HG03354 (cell line): Measurements from ENCODE around the gene URB1.
"Not testable (repeated sequence)": the region's sequence is repeated elsewhere in the genome, so short reads cannot be mapped to it uniquely, and the experiment has no call there.

Source experiments
- ATAC-seq: cut with Tn5 transposase; IDR thresholded peaks from one replicate; pipeline ENCODE4 v1.9.1; 2021; ENCODE audit warnings: mild to moderate bottlenecking; ENCODE audit not compliant: unreplicated experiment, poor library complexity, severe bottlenecking

The URB1 gene

GRCh38 chr21:32413697-32414578, 21.1 kb upstream of the URB1 start:
- ATAC-seq = no peak

GRCh38 chr21:32413015-32413504, 20.2 kb upstream of the URB1 start:
- ATAC-seq = no peak

GRCh38 chr21:32412162-32413014, 19.6 kb upstream of the URB1 start, which contains the start of gene EVA1C:
Gene EVA1C, plus strand, starts transcription at chr21:32412706. Its CDS starts 148 bp downstream, at chr21:32412854.
- ATAC-seq = no peak

GRCh38 chr21:32411350-32412161, 18.7 kb upstream of the URB1 start:
- no peak for ATAC-seq

- no peak for ATAC-seq
These were observed 18.1 kb upstream of the URB1 start for GRCh38 chr21:32410916-32411315.

- ATAC-seq = no peak
These were observed 17.5 kb upstream of the URB1 start for GRCh38 chr21:32410291-32410690.

- no peak for ATAC-seq
These were observed 13.6 kb upstream of the URB1 start for GRCh38 chr21:32406405-32406804.

- ATAC-seq = no peak
These were observed 10.5 kb upstream of the URB1 start for GRCh38 chr21:32403201-32403777.

- ATAC-seq = no peak
These were observed 827 bp upstream of the URB1 start for GRCh38 chr21:32393677-32394001.

- no peak for ATAC-seq
These were observed 423 bp downstream of the URB1 start for GRCh38 chr21:32392299-32392879.

GRCh38 chr21:32391755-32392154, 1.1 kb downstream of the URB1 start:
- ATAC-seq = no peak

GRCh38 chr21:32390537-32391224, 2.1 kb downstream of the URB1 start:
- ATAC-seq = not testable (repeated sequence)

- no peak for ATAC-seq
These were observed 3.3 kb downstream of the URB1 start for GRCh38 chr21:32389337-32390015.

GRCh38 chr21:32388306-32388705, 4.5 kb downstream of the URB1 start:
- no peak for ATAC-seq

GRCh38 chr21:32387151-32387550, 5.7 kb downstream of the URB1 start:
- ATAC-seq = no peak

GRCh38 chr21:32386195-32386870, 6.5 kb downstream of the URB1 start:
- no peak for ATAC-seq

GRCh38 chr21:32383812-32384211, 9.0 kb downstream of the URB1 start:
- ATAC-seq = no peak
